ENCODE measurements around the gene PTGR3. TPM values are rescaled to one million over a fixed set of nuclear protein-coding genes. Genes with fewer than 3 reads are reported as not detected.

The PTGR3 gene
- total and polyA plus RNA-seq, 2 donors: 7.8 to 18.2 TPM

- DNase-seq (ENCODE audit: low read depth in 6 of 9, low spot score in 9 of 9): no peak
- no peaks in the 10 kb centered on the region for H3K27me3 ChIP-seq (ENCODE audit: control insufficient read depth in 2 of 2, insufficient read depth in 1 of 2, low read length in 1 of 2)
- 97% methylated on average over 9 of the region's 9 CpGs for WGBS
Observed at GRCh38 chr18:75228967-75229366, 20.0 kb upstream of the PTGR3 start.

GRCh38 chr18:75227535-75228296 is 18.8 kb upstream of the PTGR3 start:
- WGBS: 65% methylated on average over 11 of the region's 11 CpGs
- Histone ChIP-seq H3K4me3 (ENCODE audit: low read length in 2 of 2) (no peak overlapping the region), H3K36me3 (ENCODE audit: control insufficient read depth in 2 of 2, insufficient read depth in 2 of 2, low read length in 1 of 2) (peaks cover 3 to 5% of the 10 kb centered on the region in 2 donors), H3K4me1 (ENCODE audit: control insufficient read depth in 2 of 2, insufficient read depth in 2 of 2, low read length in 2 of 2) (peaks cover 0 to 15% of the 10 kb centered on the region in 2 donors), H3K27ac (ENCODE audit: low read depth in 1 of 2, low read length in 1 of 2) (no peak overlapping the region), H3K9me3 (ENCODE audit: control insufficient read depth in 2 of 2, insufficient read depth in 1 of 2, low read length in 1 of 2) (no peaks in the 10 kb centered on the region), H3K27me3 (ENCODE audit: control insufficient read depth in 2 of 2, insufficient read depth in 1 of 2, low read length in 1 of 2) (no peaks in the 10 kb centered on the region)
- no peak for DNase-seq (ENCODE audit: low read depth in 6 of 9, low spot score in 9 of 9)

More at GRCh38 chr18:75228967-75229366, 20.0 kb upstream of the PTGR3 start:
- Histone ChIP-seq H3K36me3 (ENCODE audit: control insufficient read depth in 2 of 2, insufficient read depth in 2 of 2, low read length in 1 of 2) (peaks cover 3 to 5% of the 10 kb centered on the region in 2 donors), H3K4me3 (ENCODE audit: low read length in 2 of 2) (no peak overlapping the region), H3K27ac (ENCODE audit: low read depth in 1 of 2, low read length in 1 of 2) (no peak overlapping the region), H3K9me3 (ENCODE audit: control insufficient read depth in 2 of 2, insufficient read depth in 1 of 2, low read length in 1 of 2) (no peaks in the 10 kb centered on the region), H3K4me1 (ENCODE audit: control insufficient read depth in 2 of 2, insufficient read depth in 2 of 2, low read length in 2 of 2) (peaks cover 0 to 15% of the 10 kb centered on the region in 2 donors)

- 46% methylated on average over 5 of the region's 5 CpGs for WGBS
- Histone ChIP-seq H3K27me3 (ENCODE audit: control insufficient read depth in 2 of 2, insufficient read depth in 1 of 2, low read length in 1 of 2) (no peaks in the 10 kb centered on the region), H3K9me3 (ENCODE audit: control insufficient read depth in 2 of 2, insufficient read depth in 1 of 2, low read length in 1 of 2) (no peaks in the 10 kb centered on the region), H3K27ac (ENCODE audit: low read depth in 1 of 2, low read length in 1 of 2) (peak overlapping the region in 1 of 2 donors; percentile 36), H3K36me3 (ENCODE audit: control insufficient read depth in 2 of 2, insufficient read depth in 2 of 2, low read length in 1 of 2) (peaks cover 3 to 5% of the 10 kb centered on the region in 2 donors), H3K4me3 (ENCODE audit: low read length in 2 of 2) (no peak overlapping the region), H3K4me1 (ENCODE audit: control insufficient read depth in 2 of 2, insufficient read depth in 2 of 2, low read length in 2 of 2) (peaks cover 2 to 15% of the 10 kb centered on the region in 2 donors)
- DNase-seq (ENCODE audit: low read depth in 6 of 9, low spot score in 9 of 9): no peak
Observed at GRCh38 chr18:75226956-75227316, 18.0 kb upstream of the PTGR3 start.

- H3K36me3 ChIP-seq (ENCODE audit: control insufficient read depth in 2 of 2, insufficient read depth in 2 of 2, low read length in 1 of 2): peaks cover 3 to 5% of the 10 kb centered on the region in 2 donors
- H3K4me3 ChIP-seq (ENCODE audit: low read length in 2 of 2): no peak overlapping the region
- H3K27ac ChIP-seq (ENCODE audit: low read depth in 1 of 2, low read length in 1 of 2): peak overlapping the region in 1 of 2 donors; percentile 36
- H3K9me3 ChIP-seq (ENCODE audit: control insufficient read depth in 2 of 2, insufficient read depth in 1 of 2, low read length in 1 of 2): no peaks in the 10 kb centered on the region
- DNase-seq (ENCODE audit: low read depth in 6 of 9, low spot score in 9 of 9): peak in 1 of 9 donors; percentile 48
- no peaks in the 10 kb centered on the region for H3K27me3 ChIP-seq (ENCODE audit: control insufficient read depth in 2 of 2, insufficient read depth in 1 of 2, low read length in 1 of 2)
- H3K4me1 ChIP-seq (ENCODE audit: control insufficient read depth in 2 of 2, insufficient read depth in 2 of 2, low read length in 2 of 2): peaks cover 2 to 15% of the 10 kb centered on the region in 2 donors
- 42% methylated on average over 11 of the region's 11 CpGs for WGBS
Observed at GRCh38 chr18:75226286-75226955, 17.5 kb upstream of the PTGR3 start.

- Histone ChIP-seq H3K9me3 (ENCODE audit: control insufficient read depth in 2 of 2, insufficient read depth in 1 of 2, low read length in 1 of 2) (no peaks in the 10 kb centered on the region), H3K27me3 (ENCODE audit: control insufficient read depth in 2 of 2, insufficient read depth in 1 of 2, low read length in 1 of 2) (no peaks in the 10 kb centered on the region), H3K36me3 (ENCODE audit: control insufficient read depth in 2 of 2, insufficient read depth in 2 of 2, low read length in 1 of 2) (peaks cover 0 to 3% of the 10 kb centered on the region in 2 donors), H3K27ac (ENCODE audit: low read depth in 1 of 2, low read length in 1 of 2) (no peak overlapping the region), H3K4me1 (ENCODE audit: control insufficient read depth in 2 of 2, insufficient read depth in 2 of 2, low read length in 2 of 2) (peaks cover 2 to 15% of the 10 kb centered on the region in 2 donors), H3K4me3 (ENCODE audit: low read length in 2 of 2) (no peak overlapping the region)
- no peak for DNase-seq (ENCODE audit: low read depth in 6 of 9, low spot score in 9 of 9)
- WGBS: 86% methylated on average over 9 of the region's 9 CpGs
Observed at GRCh38 chr18:75223687-75224347, 14.9 kb upstream of the PTGR3 start.

DNA sequence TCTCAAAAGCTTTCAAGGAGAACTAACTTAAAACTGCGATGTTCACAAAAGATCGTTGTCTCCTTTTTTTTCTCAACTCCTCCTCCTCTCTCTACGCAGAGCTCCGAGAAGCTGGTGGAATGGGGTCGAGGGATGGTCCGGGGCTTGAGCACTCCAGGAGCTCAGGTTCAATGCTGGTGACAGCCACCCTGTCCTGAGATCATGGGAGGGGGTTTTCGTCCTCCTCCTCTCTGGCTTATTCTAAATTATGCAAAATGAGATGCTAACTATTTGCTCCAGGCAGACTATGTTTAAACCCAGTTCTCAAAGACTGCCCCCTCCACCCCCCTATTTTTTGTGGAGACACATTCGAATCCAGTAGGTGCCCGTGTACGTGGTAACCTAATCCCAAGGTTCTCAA is 13.5 kb upstream of the PTGR3 start:
- H3K27ac ChIP-seq (ENCODE audit: low read depth in 1 of 2, low read length in 1 of 2): no peak overlapping the region
- no peaks in the 10 kb centered on the region for H3K27me3 ChIP-seq (ENCODE audit: control insufficient read depth in 2 of 2, insufficient read depth in 1 of 2, low read length in 1 of 2)
- 91% methylated on average over 10 of the region's 10 CpGs for WGBS
- no peak overlapping the region for H3K4me3 ChIP-seq (ENCODE audit: low read length in 2 of 2)
- H3K4me1 ChIP-seq (ENCODE audit: control insufficient read depth in 2 of 2, insufficient read depth in 2 of 2, low read length in 2 of 2): peaks cover 7 to 17% of the 10 kb centered on the region in 2 donors
- no peak for DNase-seq (ENCODE audit: low read depth in 6 of 9, low spot score in 9 of 9)
- H3K36me3 ChIP-seq (ENCODE audit: control insufficient read depth in 2 of 2, insufficient read depth in 2 of 2, low read length in 1 of 2): peaks cover 0 to 3% of the 10 kb centered on the region in 2 donors
- no peaks in the 10 kb centered on the region for H3K9me3 ChIP-seq (ENCODE audit: control insufficient read depth in 2 of 2, insufficient read depth in 1 of 2, low read length in 1 of 2)

DNA sequence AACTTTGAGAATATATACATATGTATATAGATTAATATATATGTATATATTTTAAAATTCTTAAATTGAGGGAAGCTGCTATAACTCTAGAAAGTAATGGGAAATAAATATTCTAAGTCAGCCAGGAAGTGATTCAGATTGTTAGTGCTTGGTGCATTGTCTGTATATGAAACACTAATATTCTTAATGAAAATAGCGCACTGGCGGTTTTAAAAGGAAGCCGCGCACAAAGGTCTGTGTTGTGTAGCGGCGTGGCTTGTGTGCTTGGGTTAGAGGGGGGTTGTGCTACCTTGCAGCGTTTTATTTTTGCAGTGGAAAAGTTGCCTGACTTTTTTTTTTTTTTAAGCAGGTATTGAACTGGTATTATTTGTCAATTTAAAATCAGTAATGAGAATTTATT is 13.0 kb upstream of the PTGR3 start:
- WGBS: 57% methylated on average over 7 of the region's 7 CpGs
- no peak for DNase-seq (ENCODE audit: low read depth in 6 of 9, low spot score in 9 of 9)

DNA sequence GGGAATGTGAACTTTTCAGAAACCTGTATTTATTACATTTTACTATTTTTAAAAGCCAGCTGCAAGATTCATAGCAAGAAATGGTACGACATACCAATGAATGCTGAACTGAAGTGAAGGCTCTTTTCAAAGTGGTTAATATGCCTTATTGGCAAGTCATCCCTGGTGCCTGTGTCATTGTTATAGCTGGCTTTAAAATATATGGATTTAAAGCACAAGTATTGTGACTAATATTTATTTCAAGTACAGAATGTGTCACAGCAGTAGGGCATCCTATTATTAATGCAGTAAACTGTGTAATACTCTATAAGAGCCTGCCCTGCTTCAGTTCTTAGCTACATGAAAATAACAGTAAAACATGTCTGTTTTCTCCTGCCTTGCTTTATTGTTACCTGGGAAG is 12.5 kb upstream of the PTGR3 start:
- H3K4me1 ChIP-seq (ENCODE audit: control insufficient read depth in 2 of 2, insufficient read depth in 2 of 2, low read length in 2 of 2): peaks cover 13% of the 10 kb centered on the region in 2 donors

More for the DNA sequence above, 13.0 kb upstream of the PTGR3 start:
- H3K27ac ChIP-seq (ENCODE audit: low read depth in 1 of 2, low read length in 1 of 2): no peak overlapping the region
- H3K4me3 ChIP-seq (ENCODE audit: low read length in 2 of 2): no peak overlapping the region
- no peaks in the 10 kb centered on the region for H3K27me3 ChIP-seq (ENCODE audit: control insufficient read depth in 2 of 2, insufficient read depth in 1 of 2, low read length in 1 of 2)
- H3K4me1 ChIP-seq (ENCODE audit: control insufficient read depth in 2 of 2, insufficient read depth in 2 of 2, low read length in 2 of 2): peaks cover 8 to 13% of the 10 kb centered on the region in 2 donors
- peaks cover 0 to 3% of the 10 kb centered on the region in 2 donors for H3K36me3 ChIP-seq (ENCODE audit: control insufficient read depth in 2 of 2, insufficient read depth in 2 of 2, low read length in 1 of 2)
- H3K9me3 ChIP-seq (ENCODE audit: control insufficient read depth in 2 of 2, insufficient read depth in 1 of 2, low read length in 1 of 2): no peaks in the 10 kb centered on the region

More for the DNA sequence above, 12.5 kb upstream of the PTGR3 start:
- DNase-seq (ENCODE audit: low read depth in 6 of 9, low spot score in 9 of 9): no peak
- Histone ChIP-seq H3K27me3 (ENCODE audit: control insufficient read depth in 2 of 2, insufficient read depth in 1 of 2, low read length in 1 of 2) (no peaks in the 10 kb centered on the region), H3K4me3 (ENCODE audit: low read length in 2 of 2) (no peak overlapping the region), H3K9me3 (ENCODE audit: control insufficient read depth in 2 of 2, insufficient read depth in 1 of 2, low read length in 1 of 2) (no peaks in the 10 kb centered on the region), H3K27ac (ENCODE audit: low read depth in 1 of 2, low read length in 1 of 2) (no peak overlapping the region), H3K36me3 (ENCODE audit: control insufficient read depth in 2 of 2, insufficient read depth in 2 of 2, low read length in 1 of 2) (peaks cover 0 to 3% of the 10 kb centered on the region in 2 donors)
- WGBS: 95% methylated on average over 1 of the region's 1 CpG

Measured in thymus (tissue), 11 donors.